Activated T-helper 1 cell treated with anti-CD3 and anti-CD28 coated beads, Interleukin-2, amount 50 U/mL, for 16 hours (primary cell): Measurements from ENCODE around the gene TMEM256.

ENCODE experiments used
- DNase-seq, 2 donors: peaks; one replicate each; pipeline ENCODE4 v3.0.0-alpha.2; 2020; ENCODE audit warnings: low read depth in 1 of 2, low spot score in 1 of 2

Gene TMEM256

DNA sequence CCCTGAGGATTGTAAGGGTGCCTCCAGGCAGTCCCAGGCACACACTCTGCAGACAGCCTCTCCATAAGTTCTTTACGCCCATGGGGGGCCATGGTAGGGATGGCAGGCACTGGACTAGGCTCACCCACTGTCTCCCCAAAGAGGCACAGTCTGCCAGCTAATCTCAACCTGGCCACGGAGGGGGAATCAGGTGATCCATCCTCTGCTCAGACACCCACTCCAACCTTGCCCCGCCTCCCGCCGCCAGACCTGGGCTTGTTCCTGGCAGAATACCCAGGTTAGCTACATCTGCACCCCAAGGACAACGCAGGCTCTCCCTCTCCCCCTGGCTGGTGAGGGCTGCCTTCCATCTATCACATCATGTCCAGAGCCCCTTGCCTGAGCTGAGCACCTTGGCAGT, 5.0 kb upstream of the TMEM256 start:
- DNase-seq = no peak

GRCh38 chr17:7408252-7408727, 4.4 kb upstream of the TMEM256 start:
- no peak for DNase-seq

- no peak for DNase-seq
Observed at GRCh38 chr17:7407485-7408251, 3.8 kb upstream of the TMEM256 start, which contains the start of gene NLGN2. NLGN2 (plus strand) TSS chr17:7407845; CDS start chr17:7408256, 411 bp downstream.

- DNase-seq = no peak
Observed at GRCh38 chr17:7407082-7407481, 3.2 kb upstream of the TMEM256 start.

DNA sequence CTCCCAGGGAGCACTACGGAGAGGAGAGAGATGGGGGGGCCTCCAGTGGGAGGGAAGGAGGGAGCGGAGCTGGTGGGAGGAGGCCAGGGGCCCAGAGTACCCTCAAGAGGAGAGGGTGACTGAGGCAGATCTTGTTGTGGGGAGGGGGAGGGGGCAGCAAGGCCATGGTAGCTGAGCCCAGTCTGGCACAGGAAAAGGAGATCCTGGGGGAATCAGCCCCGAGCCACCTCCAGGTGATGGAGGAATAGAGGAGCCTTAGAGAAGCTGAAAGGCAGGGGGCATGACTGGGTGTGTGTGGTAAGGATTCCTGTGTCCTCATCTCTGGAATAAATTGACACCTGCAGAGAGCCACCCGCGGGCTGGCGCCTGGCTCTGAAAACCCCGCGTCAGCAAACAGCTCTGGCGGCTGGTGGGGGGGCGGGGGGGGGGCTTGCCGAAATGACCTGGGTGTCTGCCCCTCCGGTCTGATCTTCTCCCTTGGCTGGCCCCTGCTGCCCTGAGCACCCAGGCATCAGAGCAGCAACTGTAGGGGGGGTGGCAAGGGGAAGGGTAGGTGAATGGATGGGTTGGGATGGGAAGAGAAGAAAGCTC, 2.4 kb upstream of the TMEM256 start:
- no peak for DNase-seq

DNA sequence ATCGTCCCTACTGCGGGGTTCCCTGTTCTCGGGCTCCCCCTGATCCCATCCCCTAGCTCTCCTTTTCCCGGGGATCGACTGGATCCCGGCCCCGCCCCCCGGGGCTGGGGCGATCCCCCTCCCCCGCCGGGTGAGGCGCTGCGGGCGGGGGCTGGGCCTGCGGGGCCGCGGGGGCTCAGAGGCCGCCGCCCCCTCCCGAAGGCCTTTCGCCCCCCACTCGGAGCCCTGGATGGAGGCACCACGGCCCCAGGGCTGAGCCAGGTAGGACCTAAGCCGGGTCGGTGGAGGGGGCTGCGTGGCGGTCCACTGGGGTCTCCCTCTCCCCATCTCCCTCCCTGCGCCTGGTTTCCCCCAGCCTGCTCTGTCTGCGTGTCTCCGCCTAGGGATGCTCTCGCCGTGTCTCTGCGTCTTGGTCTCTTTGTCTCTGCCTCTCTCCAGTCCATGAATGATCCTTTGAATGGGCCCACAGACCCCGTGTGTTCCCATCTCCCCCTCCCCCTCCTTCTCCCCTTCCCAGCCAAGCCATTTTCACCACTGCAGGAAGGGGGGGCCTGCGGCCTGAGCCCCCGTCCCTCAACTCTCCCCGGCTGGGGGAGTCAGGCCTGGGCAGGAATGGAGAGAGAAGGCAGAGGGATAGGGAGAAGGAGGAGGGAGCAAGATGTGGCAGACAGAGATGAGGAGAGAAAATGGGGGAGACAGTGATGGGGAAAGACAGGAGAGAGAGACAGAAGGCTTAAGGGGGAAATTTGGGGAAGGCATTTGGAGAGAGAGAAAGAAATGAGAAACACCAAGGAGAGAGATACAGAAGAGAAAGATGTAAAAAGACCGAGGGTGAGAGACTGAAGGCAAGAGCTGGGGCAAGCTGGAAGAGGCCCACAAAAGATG, 1.7 kb upstream of the TMEM256 start:
- no peak for DNase-seq

DNA sequence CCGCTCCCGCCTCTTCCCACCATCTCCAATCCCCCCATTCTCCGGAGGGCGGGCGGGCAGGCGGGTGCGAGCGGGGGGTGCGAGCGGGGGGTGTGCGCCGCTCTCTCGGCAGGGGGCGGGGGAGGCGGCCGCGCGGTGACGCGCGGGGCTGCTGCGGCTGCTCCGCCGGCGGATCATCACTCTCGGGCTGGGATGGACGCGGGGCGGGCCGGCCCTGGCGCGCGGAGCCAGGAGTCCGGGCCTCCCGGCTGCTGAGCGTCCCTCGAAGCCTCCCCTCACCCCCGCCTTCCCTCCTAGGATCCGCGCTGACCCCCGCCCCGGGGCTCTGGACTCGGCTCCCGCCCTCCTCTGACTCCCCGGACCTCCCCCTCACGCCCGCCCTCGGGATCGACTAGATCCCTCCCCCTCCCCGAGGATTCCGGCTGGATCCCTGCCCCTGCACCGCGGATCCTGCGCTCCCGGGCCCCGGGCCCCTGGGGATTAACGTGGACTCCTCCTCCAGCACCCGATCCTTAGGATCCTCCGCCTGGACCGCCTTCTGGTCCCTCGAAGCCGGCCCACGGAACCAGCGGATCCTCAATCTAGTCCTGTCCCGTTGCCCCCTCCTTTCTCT, 946 bp upstream of the TMEM256 start:
- peak; percentile 44 to 65 for DNase-seq

DNA sequence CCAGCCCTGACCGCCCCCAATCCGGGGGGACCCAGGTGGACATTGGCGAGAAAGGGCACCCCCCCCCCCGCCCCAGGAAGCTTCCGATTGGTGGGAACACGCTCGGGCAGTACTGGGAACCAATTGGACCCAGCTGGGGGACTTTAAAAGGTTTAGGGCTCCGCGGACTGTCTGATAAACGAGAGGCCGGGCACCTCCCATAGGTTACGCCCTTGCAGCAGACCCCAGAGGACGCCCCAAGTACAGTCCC, 245 bp downstream of the TMEM256 start:
- no peak for DNase-seq

DNA sequence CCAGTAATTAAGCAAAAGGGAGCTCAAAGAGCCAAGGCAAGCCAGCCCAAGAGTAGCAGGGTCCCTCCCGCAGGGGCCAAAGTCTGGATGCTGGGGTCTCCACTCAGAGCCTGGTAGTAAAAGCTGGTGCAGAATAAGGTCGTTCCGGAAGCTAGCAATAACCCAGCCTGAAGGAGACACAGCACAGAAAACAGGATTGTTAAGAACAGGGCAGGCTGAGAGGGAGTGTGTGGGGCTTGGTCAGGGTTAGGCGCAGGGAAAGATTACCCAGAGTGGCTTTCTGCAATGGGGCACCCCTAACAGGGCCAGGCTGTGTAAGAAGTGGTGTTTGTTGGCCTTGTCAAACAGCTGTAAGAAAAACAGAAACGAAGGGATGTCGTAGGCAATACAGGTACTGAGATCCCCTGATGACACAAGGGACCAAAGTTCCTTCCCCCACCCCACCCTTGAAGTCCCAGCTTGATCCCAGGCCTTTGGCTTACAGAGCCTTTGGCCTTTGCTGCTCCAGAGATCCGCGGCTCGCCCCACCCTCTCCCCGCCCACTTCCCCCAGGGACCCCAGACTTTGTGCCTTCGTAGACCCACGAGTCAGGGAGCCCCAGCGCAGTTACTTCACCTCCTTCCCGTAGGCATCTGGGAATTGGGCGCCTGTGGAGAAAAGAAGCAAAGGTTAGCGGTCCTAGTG, 712 bp downstream of the TMEM256 start:
- DNase-seq = no peak

DNA sequence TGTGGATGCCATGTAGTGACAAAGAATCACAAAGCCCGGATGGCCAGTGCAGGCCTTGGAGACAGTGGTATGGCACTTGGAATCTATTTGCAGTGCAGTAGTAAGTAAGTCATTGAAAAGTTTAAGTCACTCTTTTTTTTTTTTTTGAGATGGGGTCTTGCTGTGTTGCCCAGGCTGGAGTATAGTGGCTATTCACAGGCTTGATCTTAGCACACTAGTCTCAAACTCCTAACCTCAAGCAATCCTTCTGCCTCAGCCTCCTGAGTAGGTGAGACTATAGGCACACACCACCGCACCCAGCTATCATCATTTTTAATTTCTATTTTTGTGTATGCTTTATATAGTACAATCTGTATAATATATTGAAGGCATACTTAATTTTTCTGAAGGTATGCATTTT, 5.3 kb downstream of the TMEM256 start:
- DNase-seq = no peak

DNA sequence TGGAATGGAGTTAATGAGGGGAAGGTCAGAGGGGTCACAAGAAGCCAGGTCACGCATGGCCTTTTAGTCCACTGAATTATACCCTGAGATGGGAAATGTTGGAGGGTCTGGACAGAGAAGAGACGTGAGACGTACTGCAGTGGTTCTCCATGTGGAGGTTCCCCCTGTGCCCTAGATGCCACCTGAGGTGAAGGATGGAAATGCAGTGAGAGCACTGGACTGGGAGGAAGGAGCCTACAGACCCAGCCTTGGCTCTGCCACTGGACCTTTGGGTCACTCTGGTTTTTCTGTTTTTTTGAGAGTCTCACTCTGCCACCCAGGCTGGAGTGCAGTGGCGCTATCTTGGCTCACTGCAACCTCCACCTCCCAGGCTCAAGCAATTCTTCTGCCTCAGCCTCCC, 7.8 kb downstream of the TMEM256 start:
- DNase-seq = no peak

GRCh38 chr17:7394452-7395191, 9.3 kb downstream of the TMEM256 start, which contains the start of gene PLSCR3:
PLSCR3 (minus strand) TSS chr17:7394525; CDS start chr17:7394110, 415 bp downstream.
- peak; percentile 57 to 72 for DNase-seq

GRCh38 chr17:7393613-7394451, 10.1 kb downstream of the TMEM256 start:
- peak; percentile 34 to 39 for DNase-seq

GRCh38 chr17:7392696-7393612, 10.9 kb downstream of the TMEM256 start:
- DNase-seq = no peak

GRCh38 chr17:7391307-7391706, 12.6 kb downstream of the TMEM256 start:
- DNase-seq = no peak

- DNase-seq = no peak
Observed at GRCh38 chr17:7389924-7390910, 13.7 kb downstream of the TMEM256 start.

DNA sequence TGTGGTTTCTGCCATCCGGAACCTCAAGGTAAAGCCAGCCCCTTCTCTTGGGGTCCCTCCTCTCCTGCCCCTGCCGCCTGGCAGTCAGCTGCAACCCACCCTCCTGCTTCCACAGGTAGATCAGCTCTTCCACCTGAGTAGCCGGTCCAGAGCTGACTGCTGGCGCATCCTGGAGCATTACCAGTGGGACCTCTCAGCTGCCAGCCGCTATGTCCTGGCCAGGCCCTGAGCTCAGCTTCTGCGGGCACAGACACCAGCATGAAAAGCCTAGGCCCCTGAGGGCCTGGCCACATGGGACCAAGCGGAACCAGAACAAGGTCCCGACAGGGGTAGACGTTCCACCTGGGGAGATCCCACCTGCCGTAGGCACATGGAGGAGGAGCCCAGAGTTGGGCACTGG, 15.0 kb downstream of the TMEM256 start:
- DNase-seq = no peak
